Spleen (tissue), 7 donors: ENCODE measurements around the gene TBC1D10A.

Experiments used
- POLR2A ChIP-seq, 3 donors: fragments of 450-650 bp; IDR thresholded peaks; one replicate each; pipeline ENCODE4 v1.5.1; 2017; ENCODE audit warnings: antibody characterized with exemption in 3 of 3, mild to moderate bottlenecking in 1 of 3
- POLR2AphosphoS5 ChIP-seq, 3 donors: sonication (generic); formaldehyde crosslinking; IDR thresholded peaks; one replicate each; pipeline ENCODE4 v1.5.1; 2017; ENCODE audit warnings: antibody characterized with exemption in 3 of 3
- TF ChIP-seq, protein P1 (sequence below), 11 experiments: fragments of 200-600 bp in 7 of 11; fragments of 450-650 bp in 4 of 11; sonication (generic) in 4 of 11; IDR thresholded peaks in 8 of 11; conservative IDR thresholded peaks in 3 of 11; 1 replicate in 7 of 11; 2 replicates in 4 of 11; pipeline versions ENCODE4 v1.4.0 to v1.8.0; 2016 to 2021; ENCODE audit warnings: antibody characterized with exemption in 11 of 11, inconsistent platforms in 4 of 11, mild to moderate bottlenecking in 1 of 11
- donor health status: DM: no; HTN: no; CAD: no; lungs with moderate emphysema.
- donor health status: DM: no; HTN: no; CAD: no.
- donor health status: DM: no; HTN: no; CAD: no.

DNA sequence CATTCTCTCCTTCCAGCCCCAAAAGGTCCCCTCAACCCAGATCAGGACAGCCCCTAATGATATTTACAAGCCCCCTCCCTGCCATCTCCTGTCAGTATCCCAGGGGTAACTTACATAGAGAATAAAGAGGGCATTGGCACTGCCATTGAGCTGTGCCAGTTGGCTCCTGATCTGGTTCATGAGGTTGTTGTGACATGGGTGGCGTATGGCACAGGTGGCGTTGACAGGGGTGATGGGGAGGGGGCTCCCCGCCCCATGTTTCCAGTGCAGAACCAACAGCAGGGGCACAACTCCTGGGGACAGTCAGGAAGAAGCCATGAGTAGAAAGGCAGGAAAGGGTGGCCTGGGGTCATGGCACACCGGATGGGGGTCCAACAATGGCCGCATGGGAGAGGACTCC, 82.1 kb downstream of the TBC1D10A start:
- TF ChIP-seq, protein P1, sequence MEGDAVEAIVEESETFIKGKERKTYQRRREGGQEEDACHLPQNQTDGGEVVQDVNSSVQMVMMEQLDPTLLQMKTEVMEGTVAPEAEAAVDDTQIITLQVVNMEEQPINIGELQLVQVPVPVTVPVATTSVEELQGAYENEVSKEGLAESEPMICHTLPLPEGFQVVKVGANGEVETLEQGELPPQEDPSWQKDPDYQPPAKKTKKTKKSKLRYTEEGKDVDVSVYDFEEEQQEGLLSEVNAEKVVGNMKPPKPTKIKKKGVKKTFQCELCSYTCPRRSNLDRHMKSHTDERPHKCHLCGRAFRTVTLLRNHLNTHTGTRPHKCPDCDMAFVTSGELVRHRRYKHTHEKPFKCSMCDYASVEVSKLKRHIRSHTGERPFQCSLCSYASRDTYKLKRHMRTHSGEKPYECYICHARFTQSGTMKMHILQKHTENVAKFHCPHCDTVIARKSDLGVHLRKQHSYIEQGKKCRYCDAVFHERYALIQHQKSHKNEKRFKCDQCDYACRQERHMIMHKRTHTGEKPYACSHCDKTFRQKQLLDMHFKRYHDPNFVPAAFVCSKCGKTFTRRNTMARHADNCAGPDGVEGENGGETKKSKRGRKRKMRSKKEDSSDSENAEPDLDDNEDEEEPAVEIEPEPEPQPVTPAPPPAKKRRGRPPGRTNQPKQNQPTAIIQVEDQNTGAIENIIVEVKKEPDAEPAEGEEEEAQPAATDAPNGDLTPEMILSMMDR (IDR thresholded peaks at IDR 0.05 in 8 of 11, conservative IDR thresholded peaks at IDR 0.05 in 3 of 11): no peak
- TF ChIP-seq POLR2AphosphoS5 (IDR thresholded peaks at IDR 0.05): no peak
- no peak for TF ChIP-seq POLR2A (IDR thresholded peaks at IDR 0.05)
